Smooth muscle cell (in vitro differentiated cells): ENCODE data around the gene HIVEP3. TPM values are rescaled to one million over a fixed set of nuclear protein-coding genes. Genes with fewer than 3 reads are reported as not detected.

ENCODE experiments used
- DNase-seq: peaks from one replicate; lab custom pipeline; 2025; ENCODE audit not compliant: unreplicated experiment; lab: John Stamatoyannopoulos, UW
- H2AFZ ChIP-seq: fragments of 200-600 bp; sonication (generic); 2 replicates; pipeline ENCODE4 v1.6.0; 2016; ENCODE audit warnings: antibody characterized with exemption, low read depth, mild to moderate bottlenecking
- H3F3A ChIP-seq: fragments of 200-600 bp; sonication (generic); 2 replicates; pipeline ENCODE4 v1.6.0; 2017; ENCODE audit warnings: antibody characterized with exemption, low read depth
- H3K27ac ChIP-seq: fragments of 200-600 bp; sonication (generic); 2 replicates; pipeline ENCODE4 v1.5.1; 2016; ENCODE audit warnings: low read depth, mild to moderate bottlenecking
- H3K27me3 ChIP-seq: fragments of 200-600 bp; sonication (generic); 2 replicates; pipeline ENCODE4 v1.6.1; 2016; ENCODE audit warnings: low read depth, mild to moderate bottlenecking
- H3K36me3 ChIP-seq: fragments of 200-600 bp; sonication (generic); 2 replicates; pipeline ENCODE4 v1.5.1; 2016; ENCODE audit warnings: low read depth
- H3K4me1 ChIP-seq: fragments of 200-600 bp; sonication (generic); 2 replicates; pipeline ENCODE4 v1.5.1; 2016; ENCODE audit warnings: low read depth
- H3K4me2 ChIP-seq: fragments of 200-600 bp; sonication (generic); 2 replicates; pipeline ENCODE4 v1.6.0; 2016; ENCODE audit warnings: mild to moderate bottlenecking
- H3K4me3 ChIP-seq: fragments of 200-600 bp; sonication (generic); 2 replicates; pipeline ENCODE4 v1.5.1; 2016; ENCODE audit warnings: mild to moderate bottlenecking
- H3K79me2 ChIP-seq: fragments of 200-600 bp; sonication (generic); 2 replicates; pipeline ENCODE4 v1.6.0; 2016; ENCODE audit warnings: low read depth, mild to moderate bottlenecking
- H3K9ac ChIP-seq: fragments of 200-600 bp; sonication (generic); 2 replicates; pipeline ENCODE4 v1.6.0; 2016; ENCODE audit warnings: low read depth
- H3K9me3 ChIP-seq: fragments of 200-600 bp; sonication (generic); replicated peaks from 2 replicates; pipeline ENCODE4 v1.5.1; 2016; ENCODE audit warnings: low read depth
- H4K20me1 ChIP-seq: fragments of 200-600 bp; sonication (generic); 2 replicates; pipeline ENCODE4 v1.6.0; 2016; ENCODE audit warnings: low read depth
- CTCF ChIP-seq: fragments of 200-600 bp; sonication (generic); IDR thresholded peaks from 2 replicates; pipeline ENCODE4 v1.5.1; 2017; ENCODE audit warnings: borderline replicate concordance, mild to moderate bottlenecking, antibody characterized with exemption; ENCODE audit not compliant: insufficient read depth, poor library complexity, severe bottlenecking
- WGBS: methylation state at CpG from one replicate; pipeline ENCODE4 v1.1.7; 2016; ENCODE audit warnings: low lambda C conversion rate; 5-methylcytosine and 5-hydroxymethylcytosine counted together
- polyA plus RNA-seq: library from polyadenylated mRNA; unstranded; fragments of >200 nt; fragmentation: Nextera tagmentation; extraction: Ambion mirVana; gene quantifications from 2 replicates; pipeline ENCODE4 v1.2.1, GENCODE V29; 2016
- total RNA-seq: library from RNA; depleted of rRNA; stranded (reverse); fragments of >200 nt; gene quantifications from 2 replicates; pipeline ENCODE4 v1.2.3, GENCODE V29; 2014

Gene HIVEP3
- total and polyA plus RNA-seq, 2 experiments from 2014 or later, result 2.1 to 6.4 TPM

- no peak for TF ChIP-seq CTCF
- Histone ChIP-seq H3K27ac (no peak overlapping the region), H3K9ac (no peak overlapping the region), H3K4me2 (no peak overlapping the region), H3K27me3 (no peaks in the 10 kb centered on the region), H3K79me2 (no peaks in the 10 kb centered on the region), H2AFZ (no peak overlapping the region), H3K9me3 (no peaks in the 10 kb centered on the region), H4K20me1 (no peaks in the 10 kb centered on the region), H3K36me3 (no peaks in the 10 kb centered on the region), H3K4me3 (no peak overlapping the region), H3F3A (no peaks in the 10 kb centered on the region), H3K4me1 (no peaks in the 10 kb centered on the region)
- WGBS, result 93% methylated on average over 7 of the region's 7 CpGs
- no peak for DNase-seq
Observed at GRCh38 chr1:41580520-41581172, 338.1 kb downstream of the HIVEP3 start.

- Histone ChIP-seq H3K9me3 (no peaks in the 10 kb centered on the region), H3K27me3 (no peaks in the 10 kb centered on the region), H3K4me3 (no peak overlapping the region), H3K9ac (no peak overlapping the region), H4K20me1 (no peaks in the 10 kb centered on the region), H2AFZ (no peak overlapping the region), H3K27ac (no peak overlapping the region), H3K79me2 (no peaks in the 10 kb centered on the region), H3K4me1 (no peaks in the 10 kb centered on the region), H3K36me3 (no peaks in the 10 kb centered on the region), H3K4me2 (no peak overlapping the region), H3F3A (no peaks in the 10 kb centered on the region)
- WGBS, result 97% methylated on average over 6 of the region's 6 CpGs
- no peak for DNase-seq
- no peak for TF ChIP-seq CTCF
Observed at GRCh38 chr1:41580021-41580420, 338.7 kb downstream of the HIVEP3 start.

- 36% methylated on average over 4 of the region's 4 CpGs for WGBS
- Histone ChIP-seq H3K9ac (no peak overlapping the region), H3K4me3 (no peak overlapping the region), H3F3A (no peaks in the 10 kb centered on the region), H3K27me3 (no peaks in the 10 kb centered on the region), H3K9me3 (no peaks in the 10 kb centered on the region), H3K4me1 (no peaks in the 10 kb centered on the region), H3K27ac (no peak overlapping the region), H4K20me1 (peaks cover 2% of the 10 kb centered on the region), H2AFZ (no peak overlapping the region), H3K36me3 (no peaks in the 10 kb centered on the region), H3K79me2 (no peaks in the 10 kb centered on the region), H3K4me2 (no peak overlapping the region)
- DNase-seq, result no peak
- peak; percentile 38 for TF ChIP-seq CTCF
Observed at GRCh38 chr1:41578712-41579335, 339.9 kb downstream of the HIVEP3 start.

GRCh38 chr1:41576620-41577019 is 342.1 kb downstream of the HIVEP3 start:
- H3K9me3 ChIP-seq, result no peaks in the 10 kb centered on the region

More at GRCh38 chr1:41576620-41577019, 342.1 kb downstream of the HIVEP3 start:
- no peaks in the 10 kb centered on the region for H3K79me2 ChIP-seq
- peaks cover 9% of the 10 kb centered on the region for H4K20me1 ChIP-seq
- peak overlapping the region; percentile 66 for H3K27ac ChIP-seq
- WGBS, result 34% methylated on average over 4 of the region's 4 CpGs
- H3K36me3 ChIP-seq, result no peaks in the 10 kb centered on the region
- no peak for TF ChIP-seq CTCF
- no peaks in the 10 kb centered on the region for H3K27me3 ChIP-seq
- no peak overlapping the region for H3K4me3 ChIP-seq
- H3K9ac ChIP-seq, result no peak overlapping the region
- H3K4me1 ChIP-seq, result no peaks in the 10 kb centered on the region
- no peaks in the 10 kb centered on the region for H3F3A ChIP-seq
- H3K4me2 ChIP-seq, result peak overlapping the region; percentile 34
- DNase-seq, result no peak
- H2AFZ ChIP-seq, result no peak overlapping the region
